ENCODE results near the gene TYRO3.
"Not testable (repeated sequence)": the region's sequence is repeated elsewhere in the genome, so short reads cannot be mapped to it uniquely, and the experiment has no call there.

Gene TYRO3

GRCh38 chr15:41591217-41591616 lies 32.2 kb downstream of the TYRO3 start:
- DNase-seq (ENCODE audit: low read depth); H3K9me3 ChIP-seq (ENCODE audit: control insufficient read depth, low read length); H3K4me1 ChIP-seq (ENCODE audit: control insufficient read depth, insufficient read depth, low read length); H3K4me3 ChIP-seq (ENCODE audit: low read length); H3K27me3 ChIP-seq (replicated peaks; ENCODE audit: control insufficient read depth, insufficient read depth, low read length); H3K9ac ChIP-seq (ENCODE audit: low read length); H3K36me3 ChIP-seq (ENCODE audit: control insufficient read depth, insufficient read depth, low read length, severe bottlenecking): not testable (repeated sequence)

- not testable (repeated sequence) for H3K9me3 ChIP-seq (ENCODE audit: control insufficient read depth, low read length); H3K36me3 ChIP-seq (ENCODE audit: control insufficient read depth, insufficient read depth, low read length, severe bottlenecking)
These were observed 33.7 kb downstream of the TYRO3 start for GRCh38 chr15:41592718-41593117.

GRCh38 chr15:41594801-41595746 lies 36.1 kb downstream of the TYRO3 start:
- H3K4me3 ChIP-seq (ENCODE audit: low read length), result no peak overlapping the region
- no peaks in the 10 kb centered on the region for H3K4me1 ChIP-seq (ENCODE audit: control insufficient read depth, insufficient read depth, low read length)
- no peak for DNase-seq (ENCODE audit: low read depth)
- H3K27me3 ChIP-seq (replicated peaks; ENCODE audit: control insufficient read depth, insufficient read depth, low read length), result peaks cover 13% of the 10 kb centered on the region
- H3K36me3 ChIP-seq (ENCODE audit: control insufficient read depth, insufficient read depth, low read length, severe bottlenecking), result no peaks in the 10 kb centered on the region
- H3K9me3 ChIP-seq (ENCODE audit: control insufficient read depth, low read length), result no peaks in the 10 kb centered on the region
- no peak overlapping the region for H3K9ac ChIP-seq (ENCODE audit: low read length)

More at GRCh38 chr15:41592718-41593117, 33.7 kb downstream of the TYRO3 start:
- DNase-seq (ENCODE audit: low read depth); H3K4me1 ChIP-seq (ENCODE audit: control insufficient read depth, insufficient read depth, low read length); H3K4me3 ChIP-seq (ENCODE audit: low read length); H3K27me3 ChIP-seq (replicated peaks; ENCODE audit: control insufficient read depth, insufficient read depth, low read length); H3K9ac ChIP-seq (ENCODE audit: low read length): not testable (repeated sequence)

DNA sequence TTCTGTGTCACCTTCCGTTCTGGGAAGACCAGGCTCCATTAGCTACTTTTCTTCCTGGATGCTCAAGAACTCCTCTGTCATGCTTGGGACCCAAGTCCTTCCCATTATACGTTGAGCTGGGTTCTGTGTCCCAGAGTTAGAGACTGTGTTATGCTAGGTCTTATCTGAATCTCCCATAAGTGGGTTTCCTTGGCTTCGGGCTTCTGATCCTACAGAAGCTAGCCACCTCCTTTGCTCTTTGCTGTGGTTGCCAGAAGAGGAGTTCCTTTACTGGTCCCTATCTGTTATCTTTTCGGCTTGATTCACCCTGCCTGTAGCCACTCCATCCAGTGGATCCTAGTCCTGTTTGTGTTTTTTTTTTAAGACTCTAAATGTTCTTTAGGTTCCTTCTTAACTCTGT lies 38.0 kb downstream of the TYRO3 start:
- H3K9me3 ChIP-seq (ENCODE audit: control insufficient read depth, low read length), result no peaks in the 10 kb centered on the region
- no peak for DNase-seq (ENCODE audit: low read depth)

GRCh38 chr15:41597787-41598186 lies 38.8 kb downstream of the TYRO3 start:
- Histone ChIP-seq H3K36me3 (ENCODE audit: control insufficient read depth, insufficient read depth, low read length, severe bottlenecking) (no peaks in the 10 kb centered on the region), H3K4me1 (ENCODE audit: control insufficient read depth, insufficient read depth, low read length) (no peaks in the 10 kb centered on the region)
- no peak for DNase-seq (ENCODE audit: low read depth)

More for the DNA sequence above, 38.0 kb downstream of the TYRO3 start:
- H3K27me3 ChIP-seq (replicated peaks; ENCODE audit: control insufficient read depth, insufficient read depth, low read length), result peaks cover 9% of the 10 kb centered on the region
- no peak overlapping the region for H3K9ac ChIP-seq (ENCODE audit: low read length)
- no peak overlapping the region for H3K4me3 ChIP-seq (ENCODE audit: low read length)
- H3K36me3 ChIP-seq (ENCODE audit: control insufficient read depth, insufficient read depth, low read length, severe bottlenecking), result no peaks in the 10 kb centered on the region
- H3K4me1 ChIP-seq (ENCODE audit: control insufficient read depth, insufficient read depth, low read length), result no peaks in the 10 kb centered on the region

GRCh38 chr15:41599061-41599460 lies 40.0 kb downstream of the TYRO3 start:
- DNase-seq (ENCODE audit: low read depth), result no peak
- Histone ChIP-seq H3K27me3 (replicated peaks; ENCODE audit: control insufficient read depth, insufficient read depth, low read length) (peaks cover 9% of the 10 kb centered on the region), H3K4me1 (ENCODE audit: control insufficient read depth, insufficient read depth, low read length) (peaks cover 2% of the 10 kb centered on the region), H3K9ac (ENCODE audit: low read length) (no peak overlapping the region), H3K36me3 (ENCODE audit: control insufficient read depth, insufficient read depth, low read length, severe bottlenecking) (no peaks in the 10 kb centered on the region), H3K4me3 (ENCODE audit: low read length) (no peak overlapping the region), H3K9me3 (ENCODE audit: control insufficient read depth, low read length) (no peaks in the 10 kb centered on the region)

More at GRCh38 chr15:41597787-41598186, 38.8 kb downstream of the TYRO3 start:
- no peak overlapping the region for H3K9ac ChIP-seq (ENCODE audit: low read length)
- H3K4me3 ChIP-seq (ENCODE audit: low read length), result no peak overlapping the region
- no peaks in the 10 kb centered on the region for H3K9me3 ChIP-seq (ENCODE audit: control insufficient read depth, low read length)
- H3K27me3 ChIP-seq (replicated peaks; ENCODE audit: control insufficient read depth, insufficient read depth, low read length), result peaks cover 9% of the 10 kb centered on the region

DNA sequence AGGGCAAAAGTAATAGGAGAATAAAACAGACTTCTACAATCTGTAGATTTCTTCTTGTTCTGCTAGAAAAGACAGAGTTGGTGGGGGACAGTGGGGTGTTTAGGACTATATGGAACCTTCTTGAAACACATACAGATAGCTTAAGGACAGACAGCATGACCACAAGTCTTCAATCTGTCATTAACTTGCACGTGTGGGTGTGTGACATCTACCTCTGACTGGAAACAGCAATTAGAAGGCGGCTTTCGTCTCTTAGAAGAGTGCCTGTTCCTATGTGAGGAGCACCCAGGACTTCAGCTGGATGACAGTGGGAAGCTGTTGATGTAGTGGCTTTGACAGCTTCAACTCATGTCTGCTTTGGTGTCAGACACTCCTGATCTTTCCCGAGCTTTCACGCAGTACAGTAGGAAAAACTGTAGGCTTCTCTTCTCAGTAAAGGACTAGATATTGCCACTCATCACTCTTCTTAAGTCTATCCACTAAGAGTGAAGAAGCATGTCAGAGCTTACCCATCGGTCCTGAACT lies 44.5 kb downstream of the TYRO3 start:
- H3K9ac ChIP-seq (ENCODE audit: low read length), result no peak overlapping the region
- peaks cover 21% of the 10 kb centered on the region for H3K4me1 ChIP-seq (ENCODE audit: control insufficient read depth, insufficient read depth, low read length)
- no peaks in the 10 kb centered on the region for H3K36me3 ChIP-seq (ENCODE audit: control insufficient read depth, insufficient read depth, low read length, severe bottlenecking)
- no peaks in the 10 kb centered on the region for H3K9me3 ChIP-seq (ENCODE audit: control insufficient read depth, low read length)
- H3K4me3 ChIP-seq (ENCODE audit: low read length), result peak overlapping the region; percentile 77
- H3K27me3 ChIP-seq (replicated peaks; ENCODE audit: control insufficient read depth, insufficient read depth, low read length), result peaks cover 3% of the 10 kb centered on the region
- no peak for DNase-seq (ENCODE audit: low read depth)

- H3K4me3 ChIP-seq (ENCODE audit: low read length), result peak overlapping the region; percentile 77
- no peaks in the 10 kb centered on the region for H3K27me3 ChIP-seq (replicated peaks; ENCODE audit: control insufficient read depth, insufficient read depth, low read length)
- peak overlapping the region; percentile 37 for H3K9ac ChIP-seq (ENCODE audit: low read length)
- DNase-seq (ENCODE audit: low read depth), result peak; percentile 84
- peaks cover 21% of the 10 kb centered on the region for H3K4me1 ChIP-seq (ENCODE audit: control insufficient read depth, insufficient read depth, low read length)
- no peaks in the 10 kb centered on the region for H3K9me3 ChIP-seq (ENCODE audit: control insufficient read depth, low read length)
- H3K36me3 ChIP-seq (ENCODE audit: control insufficient read depth, insufficient read depth, low read length, severe bottlenecking), result no peaks in the 10 kb centered on the region
These were observed 45.2 kb downstream of the TYRO3 start for GRCh38 chr15:41603941-41604911.

DNA sequence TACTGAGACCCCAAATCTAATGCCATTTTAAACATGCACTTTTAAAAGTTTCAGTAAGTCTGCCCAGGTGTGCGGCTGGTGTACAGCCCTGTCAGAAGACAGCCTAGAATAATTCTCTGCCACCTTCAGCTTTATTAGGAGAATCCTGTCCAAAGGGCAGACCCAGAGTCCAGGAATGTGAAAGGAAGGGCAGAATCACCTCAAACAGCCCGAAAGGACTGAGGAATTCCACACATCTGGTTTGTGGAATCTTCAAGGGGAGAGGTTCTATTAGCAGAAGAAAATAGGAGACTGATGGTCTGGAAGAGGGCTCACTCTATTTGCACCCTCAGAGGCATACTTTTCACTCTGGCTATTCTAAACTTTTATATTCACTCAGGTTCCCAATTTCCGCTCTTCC lies 46.6 kb downstream of the TYRO3 start:
- H3K4me1 ChIP-seq (ENCODE audit: control insufficient read depth, insufficient read depth, low read length), result peaks cover 21% of the 10 kb centered on the region
- H3K9ac ChIP-seq (ENCODE audit: low read length), result no peak overlapping the region
- no peak overlapping the region for H3K4me3 ChIP-seq (ENCODE audit: low read length)
- DNase-seq (ENCODE audit: low read depth), result no peak
- H3K36me3 ChIP-seq (ENCODE audit: control insufficient read depth, insufficient read depth, low read length, severe bottlenecking), result no peaks in the 10 kb centered on the region
- no peaks in the 10 kb centered on the region for H3K9me3 ChIP-seq (ENCODE audit: control insufficient read depth, low read length)
- H3K27me3 ChIP-seq (replicated peaks; ENCODE audit: control insufficient read depth, insufficient read depth, low read length), result no peaks in the 10 kb centered on the region

GRCh38 chr15:41606997-41607396 lies 48.0 kb downstream of the TYRO3 start:
- Histone ChIP-seq H3K27me3 (replicated peaks; ENCODE audit: control insufficient read depth, insufficient read depth, low read length) (no peaks in the 10 kb centered on the region), H3K9me3 (ENCODE audit: control insufficient read depth, low read length) (no peaks in the 10 kb centered on the region), H3K4me3 (ENCODE audit: low read length) (no peak overlapping the region), H3K4me1 (ENCODE audit: control insufficient read depth, insufficient read depth, low read length) (peaks cover 21% of the 10 kb centered on the region), H3K9ac (ENCODE audit: low read length) (no peak overlapping the region), H3K36me3 (ENCODE audit: control insufficient read depth, insufficient read depth, low read length, severe bottlenecking) (no peaks in the 10 kb centered on the region)
- peak; percentile 67 for DNase-seq (ENCODE audit: low read depth)

DNA sequence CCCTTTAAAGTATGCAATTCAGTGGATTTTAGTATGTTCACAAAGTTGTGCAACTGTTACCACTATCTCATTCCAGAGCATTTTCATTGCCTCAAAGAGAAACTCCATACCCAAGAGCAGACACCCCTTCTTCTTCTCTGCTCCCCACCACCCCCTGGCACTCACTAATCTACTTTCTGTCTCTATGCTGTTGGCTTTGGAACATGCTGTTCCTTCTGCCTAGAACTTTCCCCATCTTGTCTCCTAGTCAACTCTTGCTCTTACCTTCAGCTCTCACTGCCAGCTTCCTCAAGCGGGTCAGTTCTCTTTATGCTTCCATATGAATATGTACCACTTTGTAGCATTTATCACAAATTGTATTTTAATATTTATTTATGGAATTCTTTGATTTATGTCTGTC lies 50.1 kb downstream of the TYRO3 start:
- H3K36me3 ChIP-seq (ENCODE audit: control insufficient read depth, insufficient read depth, low read length, severe bottlenecking), result no peaks in the 10 kb centered on the region
- H3K9ac ChIP-seq (ENCODE audit: low read length), result no peak overlapping the region
- no peaks in the 10 kb centered on the region for H3K27me3 ChIP-seq (replicated peaks; ENCODE audit: control insufficient read depth, insufficient read depth, low read length)
- DNase-seq (ENCODE audit: low read depth), result no peak
- peaks cover 18% of the 10 kb centered on the region for H3K4me1 ChIP-seq (ENCODE audit: control insufficient read depth, insufficient read depth, low read length)
- H3K9me3 ChIP-seq (ENCODE audit: control insufficient read depth, low read length), result no peaks in the 10 kb centered on the region
- H3K4me3 ChIP-seq (ENCODE audit: low read length), result no peak overlapping the region

Measured in adipocyte (in vitro differentiated cells).